ENCODE results near the gene MIB1. TPM values are rescaled to one million over a fixed set of nuclear protein-coding genes. Genes with fewer than 3 reads are reported as not detected.

The MIB1 gene
- total and polyA plus RNA-seq, 9 of the 15 experiments (the other 6 are each of a cell fraction or from before 2014, with no cell fraction given) = 7.2 to 43.8 (median 23.2) TPM

GRCh38 chr18:21833604-21834298 is 93.2 kb downstream of the MIB1 start (continued):
- TF ChIP-seq, protein P1, sequence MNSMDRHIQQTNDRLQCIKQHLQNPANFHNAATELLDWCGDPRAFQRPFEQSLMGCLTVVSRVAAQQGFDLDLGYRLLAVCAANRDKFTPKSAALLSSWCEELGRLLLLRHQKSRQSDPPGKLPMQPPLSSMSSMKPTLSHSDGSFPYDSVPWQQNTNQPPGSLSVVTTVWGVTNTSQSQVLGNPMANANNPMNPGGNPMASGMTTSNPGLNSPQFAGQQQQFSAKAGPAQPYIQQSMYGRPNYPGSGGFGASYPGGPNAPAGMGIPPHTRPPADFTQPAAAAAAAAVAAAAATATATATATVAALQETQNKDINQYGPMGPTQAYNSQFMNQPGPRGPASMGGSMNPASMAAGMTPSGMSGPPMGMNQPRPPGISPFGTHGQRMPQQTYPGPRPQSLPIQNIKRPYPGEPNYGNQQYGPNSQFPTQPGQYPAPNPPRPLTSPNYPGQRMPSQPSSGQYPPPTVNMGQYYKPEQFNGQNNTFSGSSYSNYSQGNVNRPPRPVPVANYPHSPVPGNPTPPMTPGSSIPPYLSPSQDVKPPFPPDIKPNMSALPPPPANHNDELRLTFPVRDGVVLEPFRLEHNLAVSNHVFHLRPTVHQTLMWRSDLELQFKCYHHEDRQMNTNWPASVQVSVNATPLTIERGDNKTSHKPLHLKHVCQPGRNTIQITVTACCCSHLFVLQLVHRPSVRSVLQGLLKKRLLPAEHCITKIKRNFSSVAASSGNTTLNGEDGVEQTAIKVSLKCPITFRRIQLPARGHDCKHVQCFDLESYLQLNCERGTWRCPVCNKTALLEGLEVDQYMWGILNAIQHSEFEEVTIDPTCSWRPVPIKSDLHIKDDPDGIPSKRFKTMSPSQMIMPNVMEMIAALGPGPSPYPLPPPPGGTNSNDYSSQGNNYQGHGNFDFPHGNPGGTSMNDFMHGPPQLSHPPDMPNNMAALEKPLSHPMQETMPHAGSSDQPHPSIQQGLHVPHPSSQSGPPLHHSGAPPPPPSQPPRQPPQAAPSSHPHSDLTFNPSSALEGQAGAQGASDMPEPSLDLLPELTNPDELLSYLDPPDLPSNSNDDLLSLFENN (IDR thresholded peaks at IDR 0.05; ENCODE audit: low read depth in 2 of 2, low read length in 2 of 2) = no peak
- no peak for TF ChIP-seq ZNF140 (CRISPR knock-in tag; IDR thresholded peaks at IDR 0.05)

GRCh38 chr18:21834299-21834660 is 93.7 kb downstream of the MIB1 start:
- BruUV-seq (replicated peaks) = no TSS peak
- TF ChIP-seq ELK1 (CRISPR knock-in tag; IDR thresholded peaks at IDR 0.05) (no peak), ZNF431 (CRISPR knock-in tag; IDR thresholded peaks at IDR 0.05) (no peak), SMARCA4 (IDR thresholded peaks at IDR 0.05) (no peak), MBD2 (IDR thresholded peaks at IDR 0.05; ENCODE audit: borderline replicate concordance, low read depth) (no peak), FOXK1 (CRISPR knock-in tag; IDR thresholded peaks at IDR 0.05; ENCODE audit: borderline replicate concordance) (no peak), CHD1 (IDR thresholded peaks at IDR 0.05; ENCODE audit: low read length) (no peak), NR1H2 (CRISPR knock-in tag; IDR thresholded peaks at IDR 0.05) (no peak)
- TF ChIP-seq, protein P2, sequence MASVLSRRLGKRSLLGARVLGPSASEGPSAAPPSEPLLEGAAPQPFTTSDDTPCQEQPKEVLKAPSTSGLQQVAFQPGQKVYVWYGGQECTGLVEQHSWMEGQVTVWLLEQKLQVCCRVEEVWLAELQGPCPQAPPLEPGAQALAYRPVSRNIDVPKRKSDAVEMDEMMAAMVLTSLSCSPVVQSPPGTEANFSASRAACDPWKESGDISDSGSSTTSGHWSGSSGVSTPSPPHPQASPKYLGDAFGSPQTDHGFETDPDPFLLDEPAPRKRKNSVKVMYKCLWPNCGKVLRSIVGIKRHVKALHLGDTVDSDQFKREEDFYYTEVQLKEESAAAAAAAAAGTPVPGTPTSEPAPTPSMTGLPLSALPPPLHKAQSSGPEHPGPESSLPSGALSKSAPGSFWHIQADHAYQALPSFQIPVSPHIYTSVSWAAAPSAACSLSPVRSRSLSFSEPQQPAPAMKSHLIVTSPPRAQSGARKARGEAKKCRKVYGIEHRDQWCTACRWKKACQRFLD (CRISPR knock-in tag; IDR thresholded peaks at IDR 0.05) = no peak
- TF ChIP-seq, protein P3, sequence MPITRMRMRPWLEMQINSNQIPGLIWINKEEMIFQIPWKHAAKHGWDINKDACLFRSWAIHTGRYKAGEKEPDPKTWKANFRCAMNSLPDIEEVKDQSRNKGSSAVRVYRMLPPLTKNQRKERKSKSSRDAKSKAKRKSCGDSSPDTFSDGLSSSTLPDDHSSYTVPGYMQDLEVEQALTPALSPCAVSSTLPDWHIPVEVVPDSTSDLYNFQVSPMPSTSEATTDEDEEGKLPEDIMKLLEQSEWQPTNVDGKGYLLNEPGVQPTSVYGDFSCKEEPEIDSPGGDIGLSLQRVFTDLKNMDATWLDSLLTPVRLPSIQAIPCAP (CRISPR knock-in tag; IDR thresholded peaks at IDR 0.05; ENCODE audit: borderline replicate concordance) = no peak
- TF ChIP-seq, protein P4, sequence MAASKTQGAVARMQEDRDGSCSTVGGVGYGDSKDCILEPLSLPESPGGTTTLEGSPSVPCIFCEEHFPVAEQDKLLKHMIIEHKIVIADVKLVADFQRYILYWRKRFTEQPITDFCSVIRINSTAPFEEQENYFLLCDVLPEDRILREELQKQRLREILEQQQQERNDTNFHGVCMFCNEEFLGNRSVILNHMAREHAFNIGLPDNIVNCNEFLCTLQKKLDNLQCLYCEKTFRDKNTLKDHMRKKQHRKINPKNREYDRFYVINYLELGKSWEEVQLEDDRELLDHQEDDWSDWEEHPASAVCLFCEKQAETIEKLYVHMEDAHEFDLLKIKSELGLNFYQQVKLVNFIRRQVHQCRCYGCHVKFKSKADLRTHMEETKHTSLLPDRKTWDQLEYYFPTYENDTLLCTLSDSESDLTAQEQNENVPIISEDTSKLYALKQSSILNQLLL (CRISPR knock-in tag; IDR thresholded peaks at IDR 0.05; ENCODE audit: borderline replicate concordance) = no peak

More at GRCh38 chr18:21834299-21834660, 93.7 kb downstream of the MIB1 start:
- intact Hi-C loops (cut with micrococcal nuclease) = no loop called here
- ATAC-seq = no peak
- Histone ChIP-seq H3K27ac (ENCODE audit: extremely low read depth, low read depth, low read length) (no peak overlapping the region), H3K4me1 (replicated peaks in 1 of 2; ENCODE audit: control insufficient read depth in 2 of 2, insufficient read depth in 2 of 2, low read length in 2 of 2) (no peaks in the 10 kb centered on the region), H3K9me1 (ENCODE audit: control insufficient read depth, insufficient read depth, low read length) (no peaks in the 10 kb centered on the region), H3K27me3 (ENCODE audit: control insufficient read depth in 2 of 2, insufficient read depth in 2 of 2, low read length in 2 of 2) (no peaks in the 10 kb centered on the region), H3K4me2 (ENCODE audit: insufficient read depth, low read length) (no peak overlapping the region), H3K9me3 (replicated peaks; ENCODE audit: control insufficient read depth, insufficient read depth, low read depth, low read length) (no peaks in the 10 kb centered on the region), H3K79me2 (ENCODE audit: control insufficient read depth, insufficient read depth, low read length) (no peaks in the 10 kb centered on the region), H3K9ac (ENCODE audit: insufficient read depth in 1 of 2, low read depth in 2 of 2, low read length in 2 of 2) (no peak overlapping the region), H3K36me3 (ENCODE audit: control insufficient read depth, insufficient read depth, low read length) (peaks cover 14% of the 10 kb centered on the region), H3K4me3 (no peak overlapping the region), H4K20me1 (replicated peaks; ENCODE audit: control insufficient read depth, insufficient read depth, low read length) (no peaks in the 10 kb centered on the region), H2AFZ (ENCODE audit: low read depth, low read length) (no peak overlapping the region)
- FAIRE-seq = no peak
- no peak for DNase-seq (ENCODE audit: extremely low read depth in 1 of 4, low spot score in 3 of 4)
- POLR2A ChIA-PET = interaction anchor here (0.6 kb wide), 2 partner anchors 165 to 451 kb away, joined by 3 to 4 read pairs; no protein-coding TSS in a partner anchor
- in situ Hi-C loops (cut with MboI) = no loop called here
- CTCF ChIA-PET (ENCODE audit: low intra/inter-chr PET ratio) = no interaction called here
- 98% methylated on average over 3 of the region's 3 CpGs for WGBS (ENCODE audit: insufficient coverage, low coverage, missing lambda C conversion rate)
